Measurements from ENCODE around the gene NAGS.
A peak's percentile ranks its signal among the peaks of the same experiment; 100 is the strongest.
"Not testable (repeated sequence)": the region's sequence is repeated elsewhere in the genome, so short reads cannot be mapped to it uniquely, and the experiment has no call there.

The NAGS gene

DNA sequence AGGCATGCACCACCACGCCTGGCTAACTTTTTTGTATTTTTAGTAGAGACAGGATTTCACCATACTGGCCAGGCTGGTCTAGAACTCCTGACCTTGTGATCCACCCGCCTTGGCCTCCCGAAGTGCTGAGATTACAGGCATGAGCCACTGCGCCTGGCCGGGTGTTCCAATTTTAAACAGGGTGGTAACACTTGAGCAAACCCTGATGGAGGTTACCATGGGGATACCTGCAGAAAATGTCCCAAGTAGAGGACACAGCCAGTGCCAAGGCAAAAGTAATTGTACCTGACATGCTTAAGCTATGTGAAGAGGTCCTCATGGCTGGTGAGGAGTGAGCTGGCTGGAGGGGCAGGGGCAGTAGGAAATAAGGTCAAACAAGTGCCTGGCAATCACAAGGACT is 7.2 kb upstream of the NAGS start:
- H3K4me1 Mint-ChIP-seq, H3K36me3 Mint-ChIP-seq, H3K9me3 Mint-ChIP-seq, H3K4me3 Mint-ChIP-seq, H3K27me3 Mint-ChIP-seq, H3K27ac Mint-ChIP-seq: not testable (repeated sequence)

DNA sequence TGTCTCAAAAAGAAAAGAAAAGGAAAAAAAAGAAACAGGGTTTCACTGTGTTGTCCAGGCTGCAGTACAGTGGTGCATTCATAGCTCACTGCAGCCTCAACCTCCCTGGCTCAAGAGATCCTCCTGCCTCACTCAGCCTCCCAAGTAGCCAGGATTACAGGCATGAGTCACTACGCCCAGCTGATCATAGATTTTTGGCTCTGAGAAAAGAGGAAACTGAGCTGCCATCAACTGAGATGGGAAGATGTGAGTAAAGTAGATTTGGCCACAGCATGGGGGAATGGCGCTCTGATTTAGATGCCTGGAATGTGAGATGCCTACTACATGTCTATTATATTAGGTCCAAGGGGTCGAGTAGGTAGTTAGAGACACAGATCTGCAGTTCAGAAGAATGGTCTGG is 5.9 kb upstream of the NAGS start:
- H3K9me3 Mint-ChIP-seq = no peaks in the 10 kb centered on the region
- no peaks in the 10 kb centered on the region for H3K4me1 Mint-ChIP-seq
- no peak overlapping the region for H3K4me3 Mint-ChIP-seq
- no peak overlapping the region for H3K27ac Mint-ChIP-seq
- H3K36me3 Mint-ChIP-seq = no peaks in the 10 kb centered on the region
- H3K27me3 Mint-ChIP-seq = peaks cover 4% of the 10 kb centered on the region

DNA sequence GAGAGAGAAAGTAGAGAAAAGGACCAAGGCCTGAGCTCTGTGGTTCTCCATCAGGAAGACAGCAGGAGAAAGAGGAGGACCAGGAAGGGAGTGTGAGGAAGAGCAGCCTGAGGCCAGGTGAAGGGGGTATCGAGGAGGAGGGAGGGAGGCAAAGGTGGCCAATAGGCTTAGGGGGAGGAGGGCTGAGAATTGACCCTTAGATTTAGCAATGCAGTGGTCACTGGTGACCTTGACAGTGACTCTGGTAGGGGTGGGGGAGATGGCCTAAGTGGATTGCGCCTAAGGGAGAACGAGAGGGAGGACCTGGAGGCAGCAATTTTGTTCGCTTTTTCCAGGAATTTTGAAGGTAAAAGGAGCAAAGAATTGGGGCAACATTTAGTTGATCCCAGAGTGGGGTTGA is 5.4 kb upstream of the NAGS start:
- H3K9me3 Mint-ChIP-seq = no peaks in the 10 kb centered on the region
- H3K4me3 Mint-ChIP-seq = no peak overlapping the region
- H3K27ac Mint-ChIP-seq = no peak overlapping the region
- H3K4me1 Mint-ChIP-seq = no peaks in the 10 kb centered on the region
- H3K36me3 Mint-ChIP-seq = no peaks in the 10 kb centered on the region
- peaks cover 4% of the 10 kb centered on the region for H3K27me3 Mint-ChIP-seq

DNA sequence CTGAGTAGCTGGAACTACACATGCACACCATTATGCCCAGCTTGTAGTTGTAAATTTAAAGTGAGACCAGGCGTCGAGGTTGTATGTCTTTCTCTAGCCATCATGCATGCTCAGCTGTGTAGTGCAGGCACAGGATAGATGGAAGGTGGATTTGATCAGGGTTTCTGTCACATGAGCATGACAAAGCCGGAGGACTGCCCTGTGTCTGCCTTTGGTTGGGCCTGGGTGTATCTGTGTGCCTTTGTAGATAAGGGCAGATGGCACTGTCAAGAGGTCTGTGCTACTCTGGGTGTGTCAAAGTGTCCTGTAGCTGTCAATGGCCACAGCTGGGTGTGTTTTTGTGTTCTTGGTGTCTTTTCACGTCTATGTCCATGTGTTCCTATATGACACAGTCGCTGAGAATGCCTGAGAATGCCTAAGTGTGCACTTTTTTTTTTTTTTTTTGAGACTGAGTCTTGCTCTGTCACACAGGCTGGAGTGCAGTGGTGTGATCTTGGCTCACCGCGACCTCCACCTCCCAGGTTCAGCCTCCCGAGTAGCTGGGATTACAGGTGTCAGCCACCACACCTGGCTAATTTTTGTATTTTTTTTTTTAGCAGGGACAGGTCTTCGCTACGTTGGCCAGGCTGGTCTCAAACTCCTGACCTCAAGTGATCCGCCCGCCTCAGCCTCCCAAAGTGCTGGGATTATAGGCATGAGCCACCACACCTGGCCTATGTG is 4.1 kb upstream of the NAGS start:
- H3K4me1 Mint-ChIP-seq = no peaks in the 10 kb centered on the region
- no peak overlapping the region for H3K4me3 Mint-ChIP-seq
- H3K9me3 Mint-ChIP-seq = no peaks in the 10 kb centered on the region
- peaks cover 2% of the 10 kb centered on the region for H3K27me3 Mint-ChIP-seq
- no peak overlapping the region for H3K27ac Mint-ChIP-seq
- no peaks in the 10 kb centered on the region for H3K36me3 Mint-ChIP-seq

DNA sequence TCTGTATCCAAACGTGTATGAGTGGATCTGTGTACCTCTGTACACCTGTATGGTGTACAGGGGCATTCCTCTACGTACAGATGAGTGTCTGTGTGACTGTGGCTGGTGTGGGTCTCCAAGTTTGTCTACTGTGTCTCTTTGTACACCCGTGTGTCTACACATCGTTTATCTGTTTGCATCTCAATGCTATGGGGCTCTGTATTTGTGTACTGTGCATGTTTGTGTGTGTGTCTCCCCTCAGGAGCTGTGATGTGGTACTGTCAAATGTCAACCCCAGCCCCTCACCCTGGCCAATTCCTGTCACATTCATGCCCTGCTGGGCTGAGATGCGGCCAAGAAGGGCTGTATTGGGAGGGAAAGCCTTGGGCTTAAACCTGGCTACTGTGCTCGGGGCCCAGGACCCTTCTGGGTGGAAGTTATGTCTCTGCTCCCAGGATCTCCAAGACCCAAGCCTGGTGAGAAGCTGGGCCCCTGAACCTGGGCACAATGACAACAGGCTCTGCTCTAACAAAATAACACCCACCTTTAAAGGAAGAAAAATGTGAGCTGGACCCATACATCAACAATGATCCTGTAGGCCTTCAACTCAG is 3.5 kb upstream of the NAGS start:
- Mint-ChIP-seq H3K9me3 (no peaks in the 10 kb centered on the region), H3K27me3 (peaks cover 1% of the 10 kb centered on the region), H3K4me3 (no peak overlapping the region), H3K27ac (no peak overlapping the region), H3K4me1 (peaks cover under 1% of the 10 kb centered on the region), H3K36me3 (no peaks in the 10 kb centered on the region)

DNA sequence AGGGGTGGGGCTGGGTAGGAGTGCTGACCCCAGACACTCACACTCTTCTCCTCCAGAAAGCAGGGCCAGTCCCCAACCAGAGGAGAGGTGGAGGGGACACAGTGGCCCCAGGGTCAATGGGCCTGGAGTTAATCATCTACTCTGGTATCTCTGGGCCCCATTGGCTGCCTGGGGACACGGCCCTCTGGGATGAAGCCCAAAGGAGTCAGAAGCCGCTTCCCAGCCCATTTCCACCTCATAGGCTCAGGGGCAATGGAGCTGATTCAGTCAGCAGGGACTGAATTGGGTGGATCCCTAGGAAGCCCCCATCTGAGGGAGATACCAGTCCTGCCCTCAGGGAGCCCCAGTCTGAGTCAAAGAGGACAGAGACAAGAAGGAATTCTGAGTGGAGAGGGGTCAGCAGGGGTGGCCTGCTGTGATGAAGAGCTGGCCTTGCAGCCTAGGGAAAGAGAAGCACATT is 2.9 kb upstream of the NAGS start:
- no peaks in the 10 kb centered on the region for H3K36me3 Mint-ChIP-seq
- peaks cover 2% of the 10 kb centered on the region for H3K27me3 Mint-ChIP-seq
- peaks cover 6% of the 10 kb centered on the region for H3K4me1 Mint-ChIP-seq
- H3K27ac Mint-ChIP-seq = peak overlapping the region; percentile 59
- no peak overlapping the region for H3K4me3 Mint-ChIP-seq
- H3K9me3 Mint-ChIP-seq = no peaks in the 10 kb centered on the region

DNA sequence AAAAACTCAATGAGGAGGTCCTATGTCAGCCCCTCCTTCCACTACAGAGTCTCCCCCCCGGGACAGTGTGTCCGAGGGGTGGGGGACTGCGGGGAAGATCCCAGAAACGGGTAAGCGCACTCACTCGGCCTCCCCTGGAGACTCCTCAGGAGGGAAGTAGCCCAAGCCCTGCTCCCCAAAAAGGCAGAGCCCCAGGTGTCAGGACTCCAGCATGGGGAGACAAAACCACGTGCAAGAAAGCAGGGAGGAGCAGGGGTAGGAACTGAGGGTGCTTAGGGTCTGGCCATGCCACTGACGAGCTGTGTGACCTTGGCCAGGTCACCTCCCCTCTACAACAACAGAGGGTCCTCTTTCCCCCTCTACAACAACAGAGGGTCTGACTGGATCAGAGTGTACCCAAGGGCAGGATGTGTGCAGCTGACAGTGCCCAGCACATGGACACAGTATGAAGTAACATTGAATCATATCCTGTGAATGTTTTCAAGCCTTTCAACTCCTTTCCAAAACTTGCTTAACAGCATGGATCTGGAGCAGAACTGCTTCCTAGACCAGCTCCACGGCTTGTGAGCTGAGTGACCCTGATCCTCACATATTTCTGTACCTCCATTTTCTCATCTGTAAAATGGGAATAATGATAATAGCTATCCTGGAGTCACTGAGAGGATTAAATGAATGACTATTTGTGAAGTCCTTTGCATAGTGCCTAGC is 2.1 kb upstream of the NAGS start:
- Mint-ChIP-seq H3K9me3 (no peaks in the 10 kb centered on the region), H3K27me3 (peaks cover 2% of the 10 kb centered on the region), H3K36me3 (no peaks in the 10 kb centered on the region), H3K4me3 (no peak overlapping the region), H3K27ac (no peak overlapping the region), H3K4me1 (peaks cover 12% of the 10 kb centered on the region)

DNA sequence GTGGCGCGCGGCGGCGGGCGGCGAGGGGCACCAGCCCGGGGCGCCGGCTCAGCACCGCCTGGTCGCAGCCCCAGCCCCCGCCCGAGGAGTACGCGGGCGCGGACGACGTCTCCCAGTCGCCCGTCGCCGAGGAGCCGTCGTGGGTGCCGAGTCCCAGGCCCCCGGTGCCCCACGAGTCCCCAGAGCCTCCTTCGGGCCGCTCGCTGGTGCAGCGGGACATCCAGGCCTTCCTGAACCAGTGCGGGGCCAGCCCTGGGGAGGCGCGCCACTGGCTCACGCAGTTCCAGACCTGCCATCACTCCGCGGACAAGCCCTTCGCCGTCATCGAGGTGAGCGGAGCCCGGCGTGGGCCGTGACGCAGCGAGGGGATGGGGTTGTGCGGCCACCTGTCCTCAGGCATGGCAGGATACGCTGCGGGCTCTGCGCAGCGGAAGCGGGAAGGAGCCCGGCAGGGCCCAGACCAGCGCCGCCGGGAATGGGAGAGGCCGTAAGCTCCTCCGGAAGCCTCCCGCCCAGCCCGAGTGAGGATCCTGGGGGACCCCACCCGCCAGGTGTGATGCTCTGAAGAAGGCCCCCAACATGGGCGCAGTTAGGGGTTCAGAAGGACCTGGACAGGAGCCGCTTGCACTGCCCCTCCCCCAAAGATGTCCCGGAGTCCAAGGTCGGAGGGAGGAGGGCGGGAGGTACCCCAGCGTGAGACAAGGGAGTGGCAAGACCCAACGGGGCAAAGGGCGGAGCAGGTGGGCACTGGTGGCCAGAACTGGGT is 522 bp downstream of the NAGS start:
- Mint-ChIP-seq H3K27me3 (peaks cover 2% of the 10 kb centered on the region), H3K4me3 (peak overlapping the region; percentile 52), H3K36me3 (no peaks in the 10 kb centered on the region), H3K4me1 (peaks cover 25% of the 10 kb centered on the region), H3K27ac (no peak overlapping the region), H3K9me3 (no peaks in the 10 kb centered on the region)

DNA sequence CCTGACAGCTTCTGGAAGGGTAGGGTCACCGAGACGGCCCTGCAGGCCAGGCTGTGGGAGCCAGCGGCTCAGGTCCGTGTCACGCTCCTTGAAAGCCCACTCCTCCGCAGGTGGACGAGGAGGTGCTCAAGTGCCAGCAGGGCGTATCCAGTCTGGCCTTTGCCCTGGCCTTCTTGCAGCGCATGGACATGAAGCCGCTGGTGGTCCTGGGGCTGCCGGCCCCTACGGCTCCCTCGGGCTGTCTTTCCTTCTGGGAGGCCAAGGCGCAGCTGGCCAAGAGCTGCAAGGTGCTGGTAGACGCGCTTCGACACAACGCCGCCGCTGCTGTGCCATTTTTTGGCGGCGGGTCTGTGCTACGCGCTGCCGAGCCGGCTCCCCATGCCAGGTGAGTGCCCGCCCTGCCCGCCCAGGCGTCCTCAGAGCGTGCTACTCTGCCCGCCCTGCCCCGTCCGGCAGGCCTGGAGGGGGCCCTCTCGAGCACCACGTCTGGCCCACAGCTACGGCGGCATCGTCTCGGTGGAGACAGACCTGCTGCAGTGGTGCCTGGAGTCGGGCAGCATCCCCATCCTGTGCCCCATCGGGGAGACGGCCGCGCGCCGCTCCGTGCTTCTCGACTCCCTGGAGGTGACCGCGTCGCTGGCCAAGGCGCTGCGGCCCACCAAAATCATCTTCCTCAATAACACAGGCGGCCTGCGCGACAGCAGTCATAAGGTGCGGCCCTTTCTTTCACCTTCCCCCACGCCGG is 1.3 kb downstream of the NAGS start:
- Mint-ChIP-seq H3K9me3 (no peaks in the 10 kb centered on the region), H3K4me1 (peaks cover 25% of the 10 kb centered on the region), H3K36me3 (peaks cover 3% of the 10 kb centered on the region), H3K27ac (no peak overlapping the region), H3K27me3 (peaks cover 2% of the 10 kb centered on the region), H3K4me3 (peak overlapping the region; percentile 92)

DNA sequence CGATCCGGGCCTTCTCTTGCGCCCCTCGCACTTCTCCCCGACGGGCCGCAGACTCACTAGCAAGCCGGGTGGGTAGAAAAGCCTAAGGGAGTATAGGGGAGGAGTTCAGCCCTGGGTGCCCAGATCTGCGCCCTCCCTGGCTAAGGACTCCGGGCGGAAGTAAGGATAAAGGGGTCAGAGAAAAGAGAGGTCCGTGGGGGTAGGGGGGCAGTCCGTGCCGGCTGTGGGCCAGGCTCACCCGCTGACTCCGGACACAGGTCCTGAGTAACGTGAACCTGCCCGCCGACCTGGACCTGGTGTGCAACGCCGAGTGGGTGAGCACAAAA is 1.8 kb downstream of the NAGS start:
- no peaks in the 10 kb centered on the region for H3K9me3 Mint-ChIP-seq
- peaks cover 25% of the 10 kb centered on the region for H3K4me1 Mint-ChIP-seq
- H3K36me3 Mint-ChIP-seq = peaks cover 4% of the 10 kb centered on the region
- H3K27ac Mint-ChIP-seq = no peak overlapping the region
- H3K27me3 Mint-ChIP-seq = peaks cover 2% of the 10 kb centered on the region
- H3K4me3 Mint-ChIP-seq = peak overlapping the region; percentile 92

DNA sequence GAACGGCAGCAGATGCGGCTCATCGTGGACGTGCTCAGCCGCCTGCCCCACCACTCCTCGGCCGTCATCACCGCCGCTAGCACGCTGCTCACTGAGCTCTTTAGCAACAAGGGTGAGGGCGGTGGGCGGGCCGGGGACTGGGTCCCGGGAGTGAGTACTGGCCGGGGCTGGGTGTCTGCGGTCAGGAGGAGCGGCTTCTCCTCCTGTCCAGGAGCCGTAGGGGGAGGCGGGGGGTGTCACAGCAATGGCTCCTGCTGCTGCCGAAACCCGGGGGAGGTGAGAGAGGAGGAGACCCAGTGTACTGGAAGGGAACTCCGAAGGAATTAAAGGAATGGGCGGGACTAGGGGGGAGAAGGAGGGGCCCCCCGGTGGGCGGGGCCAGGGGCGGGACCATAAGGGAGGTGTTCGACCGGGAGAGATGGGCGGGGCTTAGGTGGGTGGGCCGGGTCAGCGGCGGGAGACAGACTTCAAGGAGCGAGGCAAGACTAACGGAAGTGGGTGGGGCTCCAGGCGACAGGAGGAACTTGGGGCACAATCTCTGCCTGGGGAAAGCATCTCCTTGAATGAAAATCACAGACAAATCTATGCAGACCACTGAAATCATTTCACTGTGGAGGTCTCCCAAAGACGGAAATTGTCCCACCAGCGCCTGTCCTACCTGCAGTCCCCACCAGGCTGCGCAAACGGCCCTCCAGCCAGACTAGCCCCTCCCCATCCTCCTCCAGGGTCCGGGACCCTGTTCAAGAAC is 2.4 kb downstream of the NAGS start:
- Mint-ChIP-seq H3K4me1 (peaks cover 25% of the 10 kb centered on the region), H3K36me3 (peaks cover 7% of the 10 kb centered on the region), H3K27ac (peak overlapping the region; percentile 41), H3K9me3 (no peaks in the 10 kb centered on the region), H3K4me3 (peak overlapping the region; percentile 92), H3K27me3 (peaks cover 2% of the 10 kb centered on the region)

DNA sequence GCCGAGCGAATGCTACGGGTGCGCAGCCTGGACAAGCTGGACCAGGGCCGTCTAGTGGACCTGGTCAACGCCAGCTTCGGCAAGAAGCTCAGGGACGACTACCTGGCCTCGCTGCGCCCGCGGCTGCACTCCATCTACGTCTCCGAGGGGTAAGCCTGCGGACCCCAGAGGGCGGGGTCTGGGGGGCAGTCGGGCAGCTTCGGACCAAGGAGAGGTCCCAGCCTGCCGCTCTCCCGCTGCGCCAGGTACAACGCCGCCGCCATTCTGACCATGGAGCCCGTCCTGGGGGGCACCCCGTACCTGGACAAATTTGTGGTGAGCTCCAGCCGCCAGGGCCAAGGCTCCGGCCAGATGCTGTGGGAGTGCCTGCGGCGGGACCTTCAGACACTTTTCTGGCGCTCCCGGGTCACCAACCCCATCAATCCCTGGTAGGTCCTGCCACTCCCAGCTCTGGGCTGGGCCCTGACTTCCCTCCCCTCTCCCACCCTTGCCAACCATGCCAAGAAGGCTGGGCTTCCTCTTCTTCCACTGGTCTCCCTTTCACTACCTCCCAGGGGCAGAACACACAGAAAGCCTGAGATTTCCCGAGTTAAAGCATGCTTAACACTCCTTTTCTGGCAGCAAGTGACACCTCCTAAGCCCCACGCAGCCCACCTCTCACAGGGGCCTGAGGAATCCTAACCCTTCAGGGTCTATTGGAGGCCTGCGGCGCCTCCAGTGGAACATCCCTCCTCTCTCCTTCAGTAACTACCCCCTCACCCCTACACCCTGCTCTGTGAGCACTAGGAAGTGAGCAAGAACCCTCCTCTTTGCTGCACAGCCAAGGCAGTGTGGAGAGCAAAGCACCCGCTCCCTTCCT is 3.2 kb downstream of the NAGS start:
- H3K4me3 Mint-ChIP-seq = peak overlapping the region; percentile 92
- H3K27me3 Mint-ChIP-seq = peaks cover 2% of the 10 kb centered on the region
- H3K9me3 Mint-ChIP-seq = no peaks in the 10 kb centered on the region
- no peak overlapping the region for H3K27ac Mint-ChIP-seq
- peaks cover 25% of the 10 kb centered on the region for H3K4me1 Mint-ChIP-seq
- H3K36me3 Mint-ChIP-seq = peaks cover 7% of the 10 kb centered on the region

DNA sequence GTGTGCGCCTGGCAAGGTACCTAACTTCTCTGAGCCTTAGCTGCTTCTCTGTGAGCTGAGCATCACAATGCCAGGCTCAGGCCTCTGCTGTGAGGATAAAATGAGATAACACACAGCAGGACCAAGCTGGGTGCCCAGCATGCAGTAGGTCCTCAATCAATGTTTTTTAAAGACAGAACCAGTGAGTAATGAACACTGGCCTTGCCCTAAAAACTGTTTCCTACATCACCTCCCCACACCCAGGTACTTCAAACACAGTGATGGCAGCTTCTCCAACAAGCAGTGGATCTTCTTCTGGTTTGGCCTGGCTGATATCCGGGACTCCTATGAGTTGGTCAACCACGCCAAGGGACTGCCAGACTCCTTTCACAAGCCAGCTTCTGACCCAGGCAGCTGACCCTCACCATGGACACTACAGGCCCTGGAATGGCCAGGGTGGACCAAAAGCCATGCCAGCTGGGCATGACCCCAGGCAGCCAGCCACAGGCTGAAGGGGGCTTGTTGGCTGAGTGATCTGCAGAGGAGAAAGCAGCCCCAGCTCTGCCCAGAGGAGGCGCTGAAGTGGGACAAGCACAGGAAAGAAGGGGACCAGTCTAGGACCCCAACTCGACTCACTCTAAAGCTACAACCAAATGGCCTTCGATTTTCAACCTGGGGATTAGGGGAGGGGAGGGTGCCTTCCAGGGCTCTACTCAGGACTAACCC is 3.9 kb downstream of the NAGS start:
- Mint-ChIP-seq H3K9me3 (no peaks in the 10 kb centered on the region), H3K27ac (no peak overlapping the region), H3K4me3 (peak overlapping the region; percentile 92), H3K36me3 (peaks cover 7% of the 10 kb centered on the region), H3K27me3 (peaks cover 2% of the 10 kb centered on the region), H3K4me1 (peaks cover 26% of the 10 kb centered on the region)
